ENCODE measurements around the gene TTC34. TPM values are rescaled to one million over a fixed set of nuclear protein-coding genes. Genes with fewer than 3 reads are reported as not detected.
"Not testable (repeated sequence)": the region's sequence is repeated elsewhere in the genome, so short reads cannot be mapped to it uniquely, and the experiment has no call there.

Gene TTC34
- polyA plus RNA-seq, 10 donors, result 0.09 to 0.58 (median 0.19) TPM

GRCh38 chr1:2777424-2778219 lies 23.9 kb downstream of the TTC34 start:
- DNase-seq, result no peak

GRCh38 chr1:2775333-2775732 lies 26.2 kb downstream of the TTC34 start:
- not testable (repeated sequence) for DNase-seq

GRCh38 chr1:2768052-2768451 lies 33.4 kb downstream of the TTC34 start:
- not testable (repeated sequence) for DNase-seq

- DNase-seq, result not testable (repeated sequence)
These were observed 42.1 kb downstream of the TTC34 start for GRCh38 chr1:2759433-2759832.

GRCh38 chr1:2757519-2757918 lies 44.0 kb downstream of the TTC34 start:
- not testable (repeated sequence) for DNase-seq

GRCh38 chr1:2755426-2755825 lies 46.1 kb downstream of the TTC34 start:
- not testable (repeated sequence) for DNase-seq

- DNase-seq, result not testable (repeated sequence)
These were observed 46.9 kb downstream of the TTC34 start for GRCh38 chr1:2754597-2754996.

- DNase-seq, result not testable (repeated sequence)
These were observed 49.0 kb downstream of the TTC34 start for GRCh38 chr1:2752503-2752902.

GRCh38 chr1:2751866-2752265 lies 49.6 kb downstream of the TTC34 start:
- not testable (repeated sequence) for DNase-seq

- DNase-seq, result not testable (repeated sequence)
These were observed 50.4 kb downstream of the TTC34 start for GRCh38 chr1:2750766-2751730.

GRCh38 chr1:2750041-2750680 lies 51.3 kb downstream of the TTC34 start:
- DNase-seq, result not testable (repeated sequence)

GRCh38 chr1:2748626-2749025 lies 52.9 kb downstream of the TTC34 start:
- DNase-seq, result not testable (repeated sequence)

- not testable (repeated sequence) for DNase-seq
These were observed 106.7 kb downstream of the TTC34 start for GRCh38 chr1:2694796-2695195.

- DNase-seq, result not testable (repeated sequence)
These were observed 111.3 kb downstream of the TTC34 start for GRCh38 chr1:2690180-2690579.

- DNase-seq, result not testable (repeated sequence)
These were observed 113.2 kb downstream of the TTC34 start for GRCh38 chr1:2688336-2688665.

- DNase-seq, result peak in 1 of 3 donors; percentile 0
These were observed 113.7 kb downstream of the TTC34 start for GRCh38 chr1:2687638-2688335.

- peak in 1 of 3 donors; percentile 0 for DNase-seq
These were observed 114.3 kb downstream of the TTC34 start for GRCh38 chr1:2687174-2687591.

- DNase-seq, result not testable (repeated sequence)
These were observed 115.2 kb downstream of the TTC34 start for GRCh38 chr1:2686091-2686863.

GRCh38 chr1:2685671-2686070 lies 115.8 kb downstream of the TTC34 start:
- DNase-seq, result not testable (repeated sequence)

- not testable (repeated sequence) for DNase-seq
These were observed 116.6 kb downstream of the TTC34 start for GRCh38 chr1:2684878-2685277.
